ENCODE measurements around the gene ALDH7A1. TPM values are rescaled to one million over a fixed set of nuclear protein-coding genes. Genes with fewer than 3 reads are reported as not detected.
A peak's percentile ranks its signal among the peaks of the same experiment; 100 is the strongest.

Gene ALDH7A1
- total and polyA plus RNA-seq, 3 donors from 2014 or later = 50.0 to 68.3 (median 57.2) TPM

GRCh38 chr5:126515337-126515736 lies 79.7 kb downstream of the ALDH7A1 start:
- peaks cover 36% of the 10 kb centered on the region for H3K4me1 ChIP-seq
- no peaks in the 10 kb centered on the region for H3K27me3 ChIP-seq
- H3K36me3 ChIP-seq (ENCODE audit: low read depth, missing control alignments) = no peaks in the 10 kb centered on the region
- intact Hi-C loops (cut with DNase I; ENCODE audit: low total_unique reads) = no loop called here
- peak overlapping the region; percentile 23 to 62 for H3K27ac ChIP-seq
- H3K4me3 ChIP-seq = no peak overlapping the region
- no peaks in the 10 kb centered on the region for H3K9me3 ChIP-seq
- no peak for DNase-seq
- TF ChIP-seq POLR2A (IDR thresholded peaks at IDR 0.05) = no peak
- TF ChIP-seq, protein P1, sequence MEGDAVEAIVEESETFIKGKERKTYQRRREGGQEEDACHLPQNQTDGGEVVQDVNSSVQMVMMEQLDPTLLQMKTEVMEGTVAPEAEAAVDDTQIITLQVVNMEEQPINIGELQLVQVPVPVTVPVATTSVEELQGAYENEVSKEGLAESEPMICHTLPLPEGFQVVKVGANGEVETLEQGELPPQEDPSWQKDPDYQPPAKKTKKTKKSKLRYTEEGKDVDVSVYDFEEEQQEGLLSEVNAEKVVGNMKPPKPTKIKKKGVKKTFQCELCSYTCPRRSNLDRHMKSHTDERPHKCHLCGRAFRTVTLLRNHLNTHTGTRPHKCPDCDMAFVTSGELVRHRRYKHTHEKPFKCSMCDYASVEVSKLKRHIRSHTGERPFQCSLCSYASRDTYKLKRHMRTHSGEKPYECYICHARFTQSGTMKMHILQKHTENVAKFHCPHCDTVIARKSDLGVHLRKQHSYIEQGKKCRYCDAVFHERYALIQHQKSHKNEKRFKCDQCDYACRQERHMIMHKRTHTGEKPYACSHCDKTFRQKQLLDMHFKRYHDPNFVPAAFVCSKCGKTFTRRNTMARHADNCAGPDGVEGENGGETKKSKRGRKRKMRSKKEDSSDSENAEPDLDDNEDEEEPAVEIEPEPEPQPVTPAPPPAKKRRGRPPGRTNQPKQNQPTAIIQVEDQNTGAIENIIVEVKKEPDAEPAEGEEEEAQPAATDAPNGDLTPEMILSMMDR (IDR thresholded peaks at IDR 0.05) = no peak

- WGBS, 2 donors = 82 to 89% methylated on average over 9 of the region's 9 CpGs
- Histone ChIP-seq H3K4me3 (no peak overlapping the region), H3K9me3 (no peaks in the 10 kb centered on the region), H3K27me3 (no peaks in the 10 kb centered on the region), H3K4me1 (peaks cover 33% of the 10 kb centered on the region), H3K27ac (peak overlapping the region; percentile 23 to 62), H3K36me3 (ENCODE audit: low read depth, missing control alignments) (no peaks in the 10 kb centered on the region)
- TF ChIP-seq POLR2A (IDR thresholded peaks at IDR 0.05) = no peak
- TF ChIP-seq, protein P1 (IDR thresholded peaks at IDR 0.05) = no peak
- DNase-seq = no peak
- intact Hi-C loops (cut with DNase I; ENCODE audit: low total_unique reads) = no loop called here
Measured at GRCh38 chr5:126514558-126515141, 80.4 kb downstream of the ALDH7A1 start.

GRCh38 chr5:126514131-126514557 lies 80.9 kb downstream of the ALDH7A1 start:
- Histone ChIP-seq H3K9me3 (no peaks in the 10 kb centered on the region), H3K36me3 (ENCODE audit: low read depth, missing control alignments) (no peaks in the 10 kb centered on the region), H3K4me1 (peaks cover 35% of the 10 kb centered on the region), H3K4me3 (no peak overlapping the region), H3K27me3 (no peaks in the 10 kb centered on the region), H3K27ac (peak overlapping the region; percentile 23 to 62)
- intact Hi-C loops (cut with DNase I; ENCODE audit: low total_unique reads) = no loop called here
- WGBS, 2 donors = 67 to 83% methylated on average over 4 of the region's 4 CpGs
- DNase-seq = no peak
- TF ChIP-seq, protein P1 (IDR thresholded peaks at IDR 0.05) = no peak
- no peak for TF ChIP-seq POLR2A (IDR thresholded peaks at IDR 0.05)

GRCh38 chr5:126513703-126514102 lies 81.3 kb downstream of the ALDH7A1 start:
- H3K4me1 ChIP-seq = peaks cover 37% of the 10 kb centered on the region
- H3K27ac ChIP-seq = peak overlapping the region; percentile 23 to 62
- no peak for DNase-seq

More at GRCh38 chr5:126513703-126514102, 81.3 kb downstream of the ALDH7A1 start:
- Histone ChIP-seq H3K4me3 (no peak overlapping the region), H3K27me3 (no peaks in the 10 kb centered on the region), H3K36me3 (ENCODE audit: low read depth, missing control alignments) (no peaks in the 10 kb centered on the region), H3K9me3 (no peaks in the 10 kb centered on the region)
- intact Hi-C loops (cut with DNase I; ENCODE audit: low total_unique reads) = no loop called here
- 33 to 39% methylated on average over 4 of the region's 4 CpGs for WGBS, 2 donors
- TF ChIP-seq, protein P1 (IDR thresholded peaks at IDR 0.05) = no peak
- no peak for TF ChIP-seq POLR2A (IDR thresholded peaks at IDR 0.05)
